ENCODE data around the gene RIN3.

GRCh38 chr14:92711976-92712653 lies 198.5 kb downstream of the RIN3 start:
- TF ChIP-seq YY1 (IDR thresholded peaks at IDR 0.05; ENCODE audit: low read depth, low read length), result no peak
- no peak for TF ChIP-seq PBX3 (IDR thresholded peaks at IDR 0.05; ENCODE audit: insufficient replicate concordance, low read depth, low read length)
- no peak for TF ChIP-seq MAX (IDR thresholded peaks at IDR 0.05; ENCODE audit: low read depth, low read length)
- no peak for TF ChIP-seq TAF1 (IDR thresholded peaks at IDR 0.05; ENCODE audit: borderline replicate concordance, low read depth, low read length)
- TF ChIP-seq SUPT20H (IDR thresholded peaks at IDR 0.05; ENCODE audit: borderline replicate concordance, control insufficient read depth, low read depth, low read length), result no peak
- TF ChIP-seq CBX5 (IDR thresholded peaks at IDR 0.05; ENCODE audit: low read depth), result no peak
- no peak for TF ChIP-seq CTCF (IDR thresholded peaks at IDR 0.05 in 2 of 3, conservative IDR thresholded peaks at IDR 0.05 in 1 of 3; ENCODE audit: control insufficient read depth in 2 of 3, extremely low read depth in 1 of 3, insufficient read depth in 1 of 3, low read depth in 3 of 3, low read length in 3 of 3)
- TF ChIP-seq ZBTB33 (IDR thresholded peaks at IDR 0.05), result no peak
- TF ChIP-seq POLR2A (IDR thresholded peaks at IDR 0.05; ENCODE audit: low read depth, low read length), result no peak
